Measurements from ENCODE around the gene CDC14B. TPM values are rescaled to one million over a fixed set of nuclear protein-coding genes. Genes with fewer than 3 reads are reported as not detected.

The CDC14B gene
- total and polyA plus RNA-seq, 4 donors: 8.8 to 33.3 (median 11.3) TPM

DNA sequence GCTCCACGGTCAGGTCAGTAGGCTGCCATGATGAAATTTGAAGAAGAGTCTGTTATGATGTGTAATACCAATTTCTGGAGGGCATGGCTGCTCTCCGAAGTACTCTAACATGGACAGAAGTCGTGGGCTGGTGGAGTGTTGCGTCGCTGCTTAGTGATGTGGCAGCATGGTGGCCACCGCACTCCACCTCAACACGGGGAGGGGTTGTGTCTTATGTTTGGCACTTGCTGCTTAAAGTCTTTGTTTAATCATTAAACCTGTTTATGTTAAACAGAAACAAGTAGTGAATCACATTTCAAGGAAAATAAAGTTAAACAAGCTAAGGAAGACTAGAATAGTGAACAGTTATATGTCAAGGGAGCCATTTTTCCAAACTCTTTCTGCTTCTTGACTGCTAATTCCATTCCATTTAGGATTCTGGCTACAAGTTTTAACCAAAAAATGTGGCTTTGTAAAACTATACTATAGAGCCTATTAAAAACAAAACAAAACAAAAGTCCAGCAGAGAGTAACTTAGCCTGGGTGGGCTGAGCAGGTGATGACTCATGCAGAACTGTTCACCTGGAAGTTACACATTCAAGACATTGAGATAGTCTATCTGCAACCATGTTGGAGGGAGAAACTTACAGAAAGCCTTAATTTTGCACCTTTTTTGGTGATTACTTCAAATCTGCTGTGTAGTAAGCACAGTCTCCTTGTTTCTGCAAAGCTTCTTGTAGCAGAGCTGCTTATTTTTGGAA, 160.2 kb downstream of the CDC14B start:
- Histone ChIP-seq H3K36me3 (ENCODE audit: control insufficient read depth in 4 of 4, insufficient read depth in 3 of 4, low read depth in 1 of 4, low read length in 3 of 4) (no peaks in the 10 kb centered on the region), H3K4me1 (ENCODE audit: control insufficient read depth in 4 of 4, insufficient read depth in 4 of 4, low read length in 3 of 4) (no peaks in the 10 kb centered on the region), H3K27ac (ENCODE audit: low read depth in 1 of 2, low read length in 2 of 2) (no peak overlapping the region), H3K9me3 (ENCODE audit: control insufficient read depth in 4 of 4, low read length in 3 of 4) (no peaks in the 10 kb centered on the region), H3K9ac (ENCODE audit: low read depth in 1 of 2, low read length in 2 of 2) (no peak overlapping the region), H3K27me3 (ENCODE audit: control insufficient read depth in 4 of 4, insufficient read depth in 4 of 4, low read length in 3 of 4) (no peaks in the 10 kb centered on the region), H3K4me3 (ENCODE audit: low read depth in 1 of 3, low read length in 3 of 3) (no peak overlapping the region)
- no peak for DNase-seq (ENCODE audit: low spot score)
- 98% methylated on average over 7 of the region's 7 CpGs for WGBS
- TF ChIP-seq EGR1 (IDR thresholded peaks at IDR 0.05; ENCODE audit: low read depth in 2 of 2) (no peak), RAD21 (IDR thresholded peaks at IDR 0.05) (no peak), FOXA1 (IDR thresholded peaks at IDR 0.05) (no peak), HNF4A (conservative IDR thresholded peaks at IDR 0.05) (no peak), JUND (IDR thresholded peaks at IDR 0.05) (no peak), YY1 (IDR thresholded peaks at IDR 0.05) (no peak), SP1 (IDR thresholded peaks at IDR 0.05) (no peak), FOXA2 (IDR thresholded peaks at IDR 0.05) (no peak)
- TF ChIP-seq, protein P1, sequence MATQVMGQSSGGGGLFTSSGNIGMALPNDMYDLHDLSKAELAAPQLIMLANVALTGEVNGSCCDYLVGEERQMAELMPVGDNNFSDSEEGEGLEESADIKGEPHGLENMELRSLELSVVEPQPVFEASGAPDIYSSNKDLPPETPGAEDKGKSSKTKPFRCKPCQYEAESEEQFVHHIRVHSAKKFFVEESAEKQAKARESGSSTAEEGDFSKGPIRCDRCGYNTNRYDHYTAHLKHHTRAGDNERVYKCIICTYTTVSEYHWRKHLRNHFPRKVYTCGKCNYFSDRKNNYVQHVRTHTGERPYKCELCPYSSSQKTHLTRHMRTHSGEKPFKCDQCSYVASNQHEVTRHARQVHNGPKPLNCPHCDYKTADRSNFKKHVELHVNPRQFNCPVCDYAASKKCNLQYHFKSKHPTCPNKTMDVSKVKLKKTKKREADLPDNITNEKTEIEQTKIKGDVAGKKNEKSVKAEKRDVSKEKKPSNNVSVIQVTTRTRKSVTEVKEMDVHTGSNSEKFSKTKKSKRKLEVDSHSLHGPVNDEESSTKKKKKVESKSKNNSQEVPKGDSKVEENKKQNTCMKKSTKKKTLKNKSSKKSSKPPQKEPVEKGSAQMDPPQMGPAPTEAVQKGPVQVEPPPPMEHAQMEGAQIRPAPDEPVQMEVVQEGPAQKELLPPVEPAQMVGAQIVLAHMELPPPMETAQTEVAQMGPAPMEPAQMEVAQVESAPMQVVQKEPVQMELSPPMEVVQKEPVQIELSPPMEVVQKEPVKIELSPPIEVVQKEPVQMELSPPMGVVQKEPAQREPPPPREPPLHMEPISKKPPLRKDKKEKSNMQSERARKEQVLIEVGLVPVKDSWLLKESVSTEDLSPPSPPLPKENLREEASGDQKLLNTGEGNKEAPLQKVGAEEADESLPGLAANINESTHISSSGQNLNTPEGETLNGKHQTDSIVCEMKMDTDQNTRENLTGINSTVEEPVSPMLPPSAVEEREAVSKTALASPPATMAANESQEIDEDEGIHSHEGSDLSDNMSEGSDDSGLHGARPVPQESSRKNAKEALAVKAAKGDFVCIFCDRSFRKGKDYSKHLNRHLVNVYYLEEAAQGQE (IDR thresholded peaks at IDR 0.05): no peak
- TF ChIP-seq, protein P2, sequence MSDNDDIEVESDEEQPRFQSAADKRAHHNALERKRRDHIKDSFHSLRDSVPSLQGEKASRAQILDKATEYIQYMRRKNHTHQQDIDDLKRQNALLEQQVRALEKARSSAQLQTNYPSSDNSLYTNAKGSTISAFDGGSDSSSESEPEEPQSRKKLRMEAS (IDR thresholded peaks at IDR 0.05): no peak
- TF ChIP-seq, protein P3, sequence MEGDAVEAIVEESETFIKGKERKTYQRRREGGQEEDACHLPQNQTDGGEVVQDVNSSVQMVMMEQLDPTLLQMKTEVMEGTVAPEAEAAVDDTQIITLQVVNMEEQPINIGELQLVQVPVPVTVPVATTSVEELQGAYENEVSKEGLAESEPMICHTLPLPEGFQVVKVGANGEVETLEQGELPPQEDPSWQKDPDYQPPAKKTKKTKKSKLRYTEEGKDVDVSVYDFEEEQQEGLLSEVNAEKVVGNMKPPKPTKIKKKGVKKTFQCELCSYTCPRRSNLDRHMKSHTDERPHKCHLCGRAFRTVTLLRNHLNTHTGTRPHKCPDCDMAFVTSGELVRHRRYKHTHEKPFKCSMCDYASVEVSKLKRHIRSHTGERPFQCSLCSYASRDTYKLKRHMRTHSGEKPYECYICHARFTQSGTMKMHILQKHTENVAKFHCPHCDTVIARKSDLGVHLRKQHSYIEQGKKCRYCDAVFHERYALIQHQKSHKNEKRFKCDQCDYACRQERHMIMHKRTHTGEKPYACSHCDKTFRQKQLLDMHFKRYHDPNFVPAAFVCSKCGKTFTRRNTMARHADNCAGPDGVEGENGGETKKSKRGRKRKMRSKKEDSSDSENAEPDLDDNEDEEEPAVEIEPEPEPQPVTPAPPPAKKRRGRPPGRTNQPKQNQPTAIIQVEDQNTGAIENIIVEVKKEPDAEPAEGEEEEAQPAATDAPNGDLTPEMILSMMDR (IDR thresholded peaks at IDR 0.05; ENCODE audit: low read depth, low read length, missing input control): no peak
- TF ChIP-seq, protein P4, sequence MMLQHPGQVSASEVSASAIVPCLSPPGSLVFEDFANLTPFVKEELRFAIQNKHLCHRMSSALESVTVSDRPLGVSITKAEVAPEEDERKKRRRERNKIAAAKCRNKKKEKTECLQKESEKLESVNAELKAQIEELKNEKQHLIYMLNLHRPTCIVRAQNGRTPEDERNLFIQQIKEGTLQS (IDR thresholded peaks at IDR 0.05): no peak

DNA sequence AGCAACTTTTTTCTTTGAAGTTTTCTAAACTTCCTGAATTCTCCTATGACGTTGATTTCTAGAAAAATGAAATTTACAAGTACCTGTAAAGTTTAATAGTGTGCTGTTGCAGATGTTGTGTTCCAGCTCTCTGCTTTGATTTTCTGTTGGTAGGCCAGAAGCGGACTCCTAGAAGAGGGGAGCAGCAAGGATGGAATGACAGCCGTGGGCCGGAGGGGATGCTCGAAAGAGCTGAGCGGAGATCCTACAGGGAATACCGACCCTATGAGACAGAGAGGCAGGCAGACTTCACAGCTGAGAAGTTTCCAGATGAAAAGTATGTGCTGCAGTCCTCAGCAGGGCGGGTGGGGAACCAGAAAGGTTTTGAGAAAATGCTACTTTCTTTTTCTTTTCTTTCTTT, 161.4 kb downstream of the CDC14B start:
- H3K4me1 ChIP-seq (ENCODE audit: control insufficient read depth in 4 of 4, insufficient read depth in 4 of 4, low read length in 3 of 4): no peaks in the 10 kb centered on the region
- no peak overlapping the region for H3K27ac ChIP-seq (ENCODE audit: low read depth in 1 of 2, low read length in 2 of 2)
- WGBS: 96% methylated on average over 8 of the region's 8 CpGs
- no peaks in the 10 kb centered on the region for H3K27me3 ChIP-seq (ENCODE audit: control insufficient read depth in 4 of 4, insufficient read depth in 4 of 4, low read length in 3 of 4)
- no peaks in the 10 kb centered on the region for H3K36me3 ChIP-seq (ENCODE audit: control insufficient read depth in 4 of 4, insufficient read depth in 3 of 4, low read depth in 1 of 4, low read length in 3 of 4)
- no peak for DNase-seq (ENCODE audit: low spot score)
- H3K9me3 ChIP-seq (ENCODE audit: control insufficient read depth in 4 of 4, low read length in 3 of 4): no peaks in the 10 kb centered on the region
- H3K9ac ChIP-seq (ENCODE audit: low read depth in 1 of 2, low read length in 2 of 2): no peak overlapping the region
- no peak overlapping the region for H3K4me3 ChIP-seq (ENCODE audit: low read depth in 1 of 3, low read length in 3 of 3)
- TF ChIP-seq JUND (IDR thresholded peaks at IDR 0.05): no peak
- TF ChIP-seq, protein P2 (IDR thresholded peaks at IDR 0.05): no peak
- no peak for TF ChIP-seq EGR1 (IDR thresholded peaks at IDR 0.05; ENCODE audit: low read depth in 2 of 2)
- TF ChIP-seq NR2F2 (IDR thresholded peaks at IDR 0.05): no peak
- TF ChIP-seq, protein P1 (IDR thresholded peaks at IDR 0.05): no peak
- no peak for TF ChIP-seq YY1 (IDR thresholded peaks at IDR 0.05)
- TF ChIP-seq GABPA (IDR thresholded peaks at IDR 0.05 in 1 of 2, conservative IDR thresholded peaks at IDR 0.05 in 1 of 2): no peak
- no peak for TF ChIP-seq RXRA (IDR thresholded peaks at IDR 0.05)
- TF ChIP-seq, protein P4 (IDR thresholded peaks at IDR 0.05): no peak
- TF ChIP-seq, protein P3 (IDR thresholded peaks at IDR 0.05; ENCODE audit: low read depth, low read length, missing input control): no peak
- TF ChIP-seq HNF4A (conservative IDR thresholded peaks at IDR 0.05): no peak
- no peak for TF ChIP-seq RAD21 (IDR thresholded peaks at IDR 0.05)

All from liver (tissue), 9 donors.